ENCODE results near the gene EYS. TPM values are rescaled to one million over a fixed set of nuclear protein-coding genes. Genes with fewer than 3 reads are reported as not detected.

Gene EYS
- total and polyA plus RNA-seq, 2 experiments from 2014 or later = under 0.01 to 0.15 TPM

GRCh38 chr6:65285275-65285674 lies 421.8 kb downstream of the EYS start:
- H3K27ac ChIP-seq = no peak overlapping the region
- H3K9me3 ChIP-seq (ENCODE audit: low read depth) = no peaks in the 10 kb centered on the region
- H3K4me3 ChIP-seq = no peak overlapping the region
- H3K4me1 ChIP-seq (ENCODE audit: low read depth) = no peaks in the 10 kb centered on the region
- no peak for DNase-seq (ENCODE audit: low read depth in 1 of 2, low spot score in 1 of 2)
- H3K27me3 ChIP-seq = no peaks in the 10 kb centered on the region
- no peak for TF ChIP-seq CTCF (IDR thresholded peaks at IDR 0.05; ENCODE audit: low read depth, low read length)
- H3K36me3 ChIP-seq = no peaks in the 10 kb centered on the region

- no peaks in the 10 kb centered on the region for H3K4me1 ChIP-seq (ENCODE audit: low read depth)
- DNase-seq (ENCODE audit: low read depth in 1 of 2, low spot score in 1 of 2) = no peak
- no peaks in the 10 kb centered on the region for H3K27me3 ChIP-seq
- no peaks in the 10 kb centered on the region for H3K36me3 ChIP-seq
- H3K4me3 ChIP-seq = no peak overlapping the region
- H3K9me3 ChIP-seq (ENCODE audit: low read depth) = no peaks in the 10 kb centered on the region
- TF ChIP-seq CTCF (IDR thresholded peaks at IDR 0.05; ENCODE audit: low read depth, low read length) = no peak
- H3K27ac ChIP-seq = no peak overlapping the region
Observed at GRCh38 chr6:65280060-65280459, 427.0 kb downstream of the EYS start.

GRCh38 chr6:65262241-65262640 lies 444.8 kb downstream of the EYS start:
- Histone ChIP-seq H3K4me3 (no peak overlapping the region), H3K36me3 (no peaks in the 10 kb centered on the region), H3K9me3 (ENCODE audit: low read depth) (no peaks in the 10 kb centered on the region), H3K27me3 (no peaks in the 10 kb centered on the region), H3K27ac (no peak overlapping the region), H3K4me1 (ENCODE audit: low read depth) (no peaks in the 10 kb centered on the region)
- no peak for TF ChIP-seq CTCF (IDR thresholded peaks at IDR 0.05; ENCODE audit: low read depth, low read length)
- no peak for DNase-seq (ENCODE audit: low read depth in 1 of 2, low spot score in 1 of 2)

- H3K4me1 ChIP-seq (ENCODE audit: low read depth) = no peaks in the 10 kb centered on the region
- DNase-seq (ENCODE audit: low read depth in 1 of 2, low spot score in 1 of 2) = no peak
- no peak for TF ChIP-seq CTCF (IDR thresholded peaks at IDR 0.05; ENCODE audit: low read depth, low read length)
- no peak overlapping the region for H3K27ac ChIP-seq
- no peaks in the 10 kb centered on the region for H3K36me3 ChIP-seq
- no peaks in the 10 kb centered on the region for H3K9me3 ChIP-seq (ENCODE audit: low read depth)
- H3K4me3 ChIP-seq = no peak overlapping the region
- no peaks in the 10 kb centered on the region for H3K27me3 ChIP-seq
Observed at GRCh38 chr6:65259982-65260381, 447.0 kb downstream of the EYS start.

- DNase-seq (ENCODE audit: low read depth in 1 of 2, low spot score in 1 of 2) = peak in 1 of 2 donors; percentile 11
- H3K27ac ChIP-seq = no peak overlapping the region
- H3K9me3 ChIP-seq (ENCODE audit: low read depth) = no peaks in the 10 kb centered on the region
- H3K4me3 ChIP-seq = no peak overlapping the region
- H3K36me3 ChIP-seq = no peaks in the 10 kb centered on the region
- TF ChIP-seq CTCF (IDR thresholded peaks at IDR 0.05; ENCODE audit: low read depth, low read length) = peak; percentile 10
- no peaks in the 10 kb centered on the region for H3K27me3 ChIP-seq
- H3K4me1 ChIP-seq (ENCODE audit: low read depth) = no peaks in the 10 kb centered on the region
Observed at GRCh38 chr6:65259059-65259458, 448.0 kb downstream of the EYS start.

- Histone ChIP-seq H3K36me3 (no peaks in the 10 kb centered on the region), H3K4me1 (ENCODE audit: low read depth) (no peaks in the 10 kb centered on the region), H3K9me3 (ENCODE audit: low read depth) (no peaks in the 10 kb centered on the region), H3K4me3 (no peak overlapping the region), H3K27ac (no peak overlapping the region), H3K27me3 (no peaks in the 10 kb centered on the region)
- no peak for DNase-seq (ENCODE audit: low read depth in 1 of 2, low spot score in 1 of 2)
- TF ChIP-seq CTCF (IDR thresholded peaks at IDR 0.05; ENCODE audit: low read depth, low read length) = no peak
Observed at GRCh38 chr6:65253041-65253440, 454.0 kb downstream of the EYS start.

Measured in cardiac muscle cell (in vitro differentiated cells and primary cell).